Brain microvascular endothelial cell (primary cell): Measurements from ENCODE around the gene SLC24A3.

Experiments
- DNase-seq: peaks from one replicate; pipeline ENCODE4 v3.0.0-alpha.2; 2020
- H3K27ac ChIP-seq: fragments of 250-450 bp; sonication (Bioruptor Pico); 2 replicates; pipeline ENCODE4 v1.5.1; 2020; ENCODE audit warnings: mild to moderate bottlenecking, moderate library complexity
- H3K27me3 ChIP-seq: fragments of 250-450 bp; sonication (Bioruptor Pico); replicated peaks from 2 replicates; pipeline ENCODE4 v1.5.1; 2020; ENCODE audit warnings: mild to moderate bottlenecking
- H3K36me3 ChIP-seq: fragments of 250-450 bp; sonication (Bioruptor Pico); replicated peaks from 2 replicates; pipeline ENCODE4 v1.5.1; 2020; ENCODE audit warnings: mild to moderate bottlenecking
- H3K4me3 ChIP-seq: 2 replicates; pipeline ENCODE4 v1.5.1; 2011; ENCODE audit warnings: low read depth, mild to moderate bottlenecking, control low read depth, low read length, moderate library complexity
- CTCF ChIP-seq: IDR thresholded peaks from 2 replicates; pipeline ENCODE4 v1.5.1; 2011; ENCODE audit warnings: low read depth, mild to moderate bottlenecking, moderate library complexity, low read length, control low read depth, inconsistent platforms; ENCODE audit errors: missing control alignments
- in situ Hi-C: cut with HindIII; loops from 2 replicates; pipeline ENCODE4 v1.10.0; 2017; ENCODE audit warnings: low sequenced_read_pairs, low pct_ligation_motif_present

The SLC24A3 gene

DNA sequence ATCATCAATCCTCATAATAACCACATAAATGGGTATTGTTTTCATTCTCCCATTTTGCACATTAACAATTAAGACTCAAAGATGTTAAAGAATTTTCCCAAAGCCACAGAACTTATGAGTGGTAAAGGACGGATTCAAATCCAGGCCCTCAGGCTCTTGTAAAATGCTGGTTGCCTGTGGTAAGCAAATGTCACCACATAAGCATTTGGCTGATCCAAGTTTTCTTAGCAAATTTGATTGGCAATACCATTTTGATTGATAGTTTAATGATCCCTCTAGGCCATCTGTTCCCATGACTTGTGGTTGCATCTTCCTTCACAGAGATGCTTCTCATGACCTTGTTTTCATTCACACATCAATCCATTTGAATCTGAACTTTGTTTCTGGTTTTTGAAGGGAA is 293.6 kb downstream of the SLC24A3 start:
- Histone ChIP-seq H3K36me3 (no peaks in the 10 kb centered on the region), H3K27ac (no peak overlapping the region), H3K27me3 (no peaks in the 10 kb centered on the region), H3K4me3 (no peak overlapping the region)
- TF ChIP-seq CTCF, result no peak
- no peak for DNase-seq
- in situ Hi-C loops, result no loop called here

GRCh38 chr20:19508449-19508848 is 296.0 kb downstream of the SLC24A3 start:
- no peaks in the 10 kb centered on the region for H3K27me3 ChIP-seq

GRCh38 chr20:19510611-19511010 is 298.2 kb downstream of the SLC24A3 start:
- no peak for DNase-seq
- H3K4me3 ChIP-seq, result no peak overlapping the region
- H3K36me3 ChIP-seq, result no peaks in the 10 kb centered on the region
- TF ChIP-seq CTCF, result no peak
- no peak overlapping the region for H3K27ac ChIP-seq
- in situ Hi-C loops, result no loop called here
- no peaks in the 10 kb centered on the region for H3K27me3 ChIP-seq

More at GRCh38 chr20:19508449-19508848, 296.0 kb downstream of the SLC24A3 start:
- DNase-seq, result no peak
- Histone ChIP-seq H3K4me3 (no peak overlapping the region), H3K36me3 (no peaks in the 10 kb centered on the region), H3K27ac (no peak overlapping the region)
- TF ChIP-seq CTCF, result no peak
- in situ Hi-C loops, result no loop called here

- Histone ChIP-seq H3K4me3 (no peak overlapping the region), H3K27ac (no peak overlapping the region), H3K27me3 (no peaks in the 10 kb centered on the region), H3K36me3 (no peaks in the 10 kb centered on the region)
- no peak for DNase-seq
- in situ Hi-C loops, result no loop called here
- TF ChIP-seq CTCF, result no peak
These were observed 299.5 kb downstream of the SLC24A3 start for GRCh38 chr20:19511931-19512330.

DNA sequence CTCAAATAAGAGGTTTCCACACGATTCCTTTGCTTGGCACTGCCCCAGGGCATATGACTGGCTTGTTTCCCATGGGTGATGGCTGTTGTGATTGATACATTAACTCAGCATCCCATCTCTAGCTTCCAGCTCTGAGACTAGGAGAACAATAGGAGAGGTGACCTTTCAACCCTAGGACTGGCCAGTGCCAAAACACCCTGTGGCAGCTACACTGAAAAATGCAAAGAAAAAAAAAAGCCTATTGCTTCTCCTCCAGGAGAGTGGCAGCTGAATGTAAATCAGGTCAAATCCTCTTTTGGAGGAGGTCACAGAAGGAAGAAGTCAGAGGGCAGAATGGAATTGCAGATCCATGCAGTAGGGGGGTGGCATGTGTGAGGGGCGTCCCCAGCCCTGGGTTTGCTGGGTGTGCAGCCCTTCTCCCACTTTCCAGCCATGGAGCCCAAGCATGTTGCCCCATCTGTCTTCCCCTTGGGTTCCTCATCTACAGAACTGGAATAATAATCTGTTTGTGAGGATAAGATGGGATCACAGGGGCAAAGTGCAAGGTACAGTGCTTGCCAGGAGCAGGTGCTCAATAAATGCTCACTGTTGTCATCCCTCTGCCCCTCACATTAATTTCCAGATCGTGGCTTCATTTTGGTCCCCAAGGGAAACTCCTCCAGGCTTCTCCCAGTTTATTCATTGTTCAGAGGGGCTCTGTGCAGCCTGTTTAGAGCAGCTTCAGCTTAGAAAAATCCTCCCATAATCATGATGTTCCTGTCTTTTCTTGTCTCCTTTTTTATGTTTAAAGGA is 300.6 kb downstream of the SLC24A3 start:
- no peak for DNase-seq
- Histone ChIP-seq H3K4me3 (no peak overlapping the region), H3K27ac (no peak overlapping the region), H3K36me3 (no peaks in the 10 kb centered on the region), H3K27me3 (no peaks in the 10 kb centered on the region)
- TF ChIP-seq CTCF, result no peak
- in situ Hi-C loops, result no loop called here

DNA sequence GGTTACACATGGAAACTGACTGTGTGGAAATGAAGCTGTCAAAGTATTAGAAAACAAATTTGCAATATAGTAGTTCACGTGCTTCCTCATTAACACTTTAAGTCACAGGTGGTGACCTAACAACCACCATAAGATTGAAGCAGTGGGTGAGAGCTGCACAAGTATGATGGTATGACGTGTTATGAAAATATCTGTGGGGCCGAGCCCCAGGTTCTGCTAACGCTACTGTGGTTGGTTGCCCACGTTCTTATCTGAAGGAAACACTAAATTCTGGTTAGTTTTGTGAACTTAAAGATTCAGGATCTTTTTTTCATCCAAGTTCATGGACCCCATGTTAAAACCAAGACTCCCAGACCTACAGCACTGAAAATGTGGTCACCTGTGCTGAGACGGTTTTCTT is 302.6 kb downstream of the SLC24A3 start:
- H3K4me3 ChIP-seq, result no peak overlapping the region
- in situ Hi-C loops, result no loop called here
- DNase-seq, result no peak
- no peaks in the 10 kb centered on the region for H3K36me3 ChIP-seq
- H3K27ac ChIP-seq, result no peak overlapping the region
- H3K27me3 ChIP-seq, result no peaks in the 10 kb centered on the region
- no peak for TF ChIP-seq CTCF
